Left ventricle myocardium superior (tissue), 1 donor: Measurements from ENCODE around the gene CATSPERB. TPM values are rescaled to one million over a fixed set of nuclear protein-coding genes. Genes with fewer than 3 reads are reported as not detected.
"Not testable (repeated sequence)": the region's sequence is repeated elsewhere in the genome, so short reads cannot be mapped to it uniquely, and the experiment has no call there.

Experiments
- ATAC-seq: fragments of 200-7000 bp; cut with Tn5 transposase; one replicate; pipeline ENCODE4 v1.9.1; 2020; ENCODE audit warnings: mild to moderate bottlenecking, moderate library complexity
- DNase-seq: peaks from one replicate; pipeline ENCODE4 v3.0.0-alpha.2; 2020
- intact Hi-C: fragments of 100-400 bp; cut with micrococcal nuclease; formaldehyde crosslinking; loops from one replicate; pipeline ENCODE4 v1.11.0; 2022
- total RNA-seq: library from RNA; stranded (reverse); fragmentation: NEBNext Ultra II Directional; extraction: Animal tissue kit (Norgen Biotek cat#: 25700); gene quantifications from one replicate; pipeline ENCODE4 v1.2.1, GENCODE V29; 2021
- donor health status: DM: no; HTN: yes; CAD: no; lungs with severe emphysema.

The CATSPERB gene
- total RNA-seq, 1 donor from 2014 or later: 0.37 TPM

- DNase-seq (no peak), ATAC-seq (no peak)
- intact Hi-C loops: no loop called here
Measured at GRCh38 chr14:91685600-91685999, 46.3 kb downstream of the CATSPERB start.

- ATAC-seq: no peak
Measured at GRCh38 chr14:91681893-91682563, 49.9 kb downstream of the CATSPERB start.

GRCh38 chr14:91681118-91681517 is 50.8 kb downstream of the CATSPERB start:
- no peak for DNase-seq
- intact Hi-C loops: no loop called here
- ATAC-seq: no peak

More at GRCh38 chr14:91681893-91682563, 49.9 kb downstream of the CATSPERB start:
- DNase-seq: no peak
- intact Hi-C loops: no loop called here

- no peak for DNase-seq
- intact Hi-C loops: no loop called here
- no peak for ATAC-seq
Measured at GRCh38 chr14:91679273-91679672, 52.6 kb downstream of the CATSPERB start.

- intact Hi-C loops, ATAC-seq, DNase-seq: not testable (repeated sequence)
Measured at GRCh38 chr14:91677687-91678086, 54.2 kb downstream of the CATSPERB start.

GRCh38 chr14:91674911-91675310 is 57.0 kb downstream of the CATSPERB start:
- no peak for ATAC-seq
- no peak for DNase-seq
- intact Hi-C loops: no loop called here

GRCh38 chr14:91669867-91670266 is 62.0 kb downstream of the CATSPERB start:
- DNase-seq (no peak), ATAC-seq (no peak)
- intact Hi-C loops: no loop called here

GRCh38 chr14:91667101-91667500 is 64.8 kb downstream of the CATSPERB start:
- ATAC-seq, intact Hi-C loops, DNase-seq: not testable (repeated sequence)

GRCh38 chr14:91660790-91661189 is 71.1 kb downstream of the CATSPERB start:
- no peak for DNase-seq
- intact Hi-C loops: no loop called here
- ATAC-seq: no peak

- no peak for DNase-seq
- intact Hi-C loops: no loop called here
- ATAC-seq: no peak
Measured at GRCh38 chr14:91654836-91655235, 77.0 kb downstream of the CATSPERB start.

- ATAC-seq: no peak
- intact Hi-C loops: no loop called here
- no peak for DNase-seq
Measured at GRCh38 chr14:91653451-91653850, 78.4 kb downstream of the CATSPERB start.

GRCh38 chr14:91649930-91650329 is 82.0 kb downstream of the CATSPERB start:
- intact Hi-C loops: no loop called here
- DNase-seq (no peak), ATAC-seq (no peak)

GRCh38 chr14:91647856-91648255 is 84.0 kb downstream of the CATSPERB start:
- ATAC-seq: no peak
- intact Hi-C loops: no loop called here
- DNase-seq: no peak

GRCh38 chr14:91636604-91637003 is 95.3 kb downstream of the CATSPERB start:
- no peak for ATAC-seq

GRCh38 chr14:91624757-91625156 is 107.1 kb downstream of the CATSPERB start:
- ATAC-seq (no peak), DNase-seq (no peak)
- intact Hi-C loops: no loop called here

More at GRCh38 chr14:91636604-91637003, 95.3 kb downstream of the CATSPERB start:
- no peak for DNase-seq
- intact Hi-C loops: no loop called here

GRCh38 chr14:91614187-91614586 is 117.7 kb downstream of the CATSPERB start:
- DNase-seq (no peak), ATAC-seq (no peak)
- intact Hi-C loops: no loop called here

GRCh38 chr14:91613459-91614112 is 118.3 kb downstream of the CATSPERB start:
- no peak for DNase-seq
- ATAC-seq: no peak
- intact Hi-C loops: no loop called here

GRCh38 chr14:91611528-91611927 is 120.4 kb downstream of the CATSPERB start:
- intact Hi-C loops: no loop called here
- no peak for DNase-seq
- ATAC-seq: no peak

GRCh38 chr14:91609161-91609560 is 122.7 kb downstream of the CATSPERB start:
- ATAC-seq (no peak), DNase-seq (no peak)
- intact Hi-C loops: no loop called here

GRCh38 chr14:91607322-91608047 is 124.4 kb downstream of the CATSPERB start:
- intact Hi-C loops: no loop called here
- DNase-seq: no peak

More at GRCh38 chr14:91607322-91608047, 124.4 kb downstream of the CATSPERB start:
- ATAC-seq: no peak
